Middle frontal gyrus (tissue), 1 donor: ENCODE measurements around the gene TRPV4.
"Not testable (repeated sequence)": the region's sequence is repeated elsewhere in the genome, so short reads cannot be mapped to it uniquely, and the experiment has no call there.

Experiments
- DNase-seq: peaks from one replicate; pipeline ENCODE4 v3.0.0-alpha.2; 2015; ENCODE audit warnings: low spot score; ENCODE audit errors: extremely low spot score

TRPV4 gene

DNA sequence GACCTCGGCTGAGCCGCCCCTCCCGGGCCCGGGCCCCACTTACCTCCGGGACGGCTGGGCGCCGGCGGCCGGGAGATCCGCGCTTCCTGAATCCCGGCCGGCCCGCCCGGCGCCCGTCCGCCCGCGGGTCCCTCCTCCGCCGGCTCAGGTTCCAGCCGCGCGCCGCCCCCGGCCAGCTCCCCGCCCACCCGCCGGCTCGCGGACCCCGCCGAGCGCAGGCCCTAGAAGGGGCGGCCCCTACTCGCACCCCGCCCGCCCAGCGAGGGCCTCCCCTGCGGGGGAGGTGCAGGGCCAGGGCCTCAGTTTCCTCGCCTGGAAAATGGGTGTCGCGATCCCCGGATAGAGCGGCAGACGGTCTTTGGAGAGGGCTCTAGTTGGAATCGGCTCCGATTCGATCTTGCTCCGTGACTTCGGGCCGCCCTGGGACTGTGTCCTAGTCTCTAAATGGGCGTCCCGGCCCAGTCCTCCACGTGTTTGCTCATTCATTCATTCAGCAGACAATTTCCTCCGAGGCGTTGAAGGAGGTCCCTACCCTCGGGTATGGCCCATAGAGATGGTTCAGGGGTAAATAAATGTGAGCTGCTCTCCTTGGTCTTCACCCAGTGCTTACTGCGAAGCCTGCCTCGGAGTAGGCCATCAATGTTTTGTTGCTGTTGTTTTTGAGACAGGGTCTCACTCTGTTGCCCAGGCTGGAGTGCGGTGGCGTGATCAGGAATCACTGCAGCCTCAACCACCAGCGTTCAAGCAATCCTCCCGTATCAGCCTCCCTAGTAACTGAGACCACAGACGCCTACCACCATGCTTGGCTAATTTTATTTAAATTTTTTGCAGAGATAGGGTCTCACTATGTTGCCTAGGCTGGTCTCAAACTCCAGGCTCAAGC, at the start of gene TRPV4:
TSS of gene TRPV4 (minus strand) at position 92 of the 883 bp plus-strand sequence. CDS start 18,602 bp downstream, outside the sequence.
- no peak for DNase-seq

DNA sequence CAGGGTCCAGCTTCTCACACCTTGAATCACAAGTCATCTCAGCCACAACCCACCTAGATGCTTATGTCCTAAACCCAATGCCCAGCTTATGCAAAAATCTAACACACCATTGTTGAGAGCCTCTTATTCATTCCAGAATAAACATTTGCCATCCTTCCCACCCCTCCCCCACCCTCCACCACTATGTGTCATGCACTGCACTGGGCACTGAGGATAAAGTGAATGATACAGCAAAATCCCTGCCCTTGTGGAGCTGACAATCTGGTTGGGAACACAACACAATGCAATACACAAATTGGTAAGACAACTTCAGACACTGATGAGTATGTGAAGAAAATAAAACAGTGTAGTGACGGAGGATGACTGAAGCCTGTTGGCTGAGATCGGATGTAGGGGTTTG, 48.6 kb upstream of the TRPV4 start:
- no peak for DNase-seq

DNA sequence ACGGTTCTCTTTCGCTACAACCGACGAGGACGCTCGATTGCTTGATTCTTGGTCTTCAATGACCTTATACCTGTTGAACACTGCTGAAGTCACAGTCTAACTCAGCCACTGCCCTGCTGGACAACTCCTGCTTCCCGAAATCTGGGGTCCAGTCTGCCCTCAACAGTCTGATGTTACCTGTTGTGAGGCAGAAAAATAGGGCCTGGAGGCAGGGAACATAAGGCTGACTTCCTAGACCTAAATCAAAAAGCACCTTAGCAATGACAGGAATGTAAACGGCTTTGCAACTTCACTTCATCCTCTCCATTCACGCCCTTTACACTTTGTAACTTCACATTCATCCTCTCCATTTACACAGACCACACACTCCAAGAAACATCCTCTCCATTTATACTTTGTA, 47.7 kb upstream of the TRPV4 start:
- DNase-seq = no peak

DNA sequence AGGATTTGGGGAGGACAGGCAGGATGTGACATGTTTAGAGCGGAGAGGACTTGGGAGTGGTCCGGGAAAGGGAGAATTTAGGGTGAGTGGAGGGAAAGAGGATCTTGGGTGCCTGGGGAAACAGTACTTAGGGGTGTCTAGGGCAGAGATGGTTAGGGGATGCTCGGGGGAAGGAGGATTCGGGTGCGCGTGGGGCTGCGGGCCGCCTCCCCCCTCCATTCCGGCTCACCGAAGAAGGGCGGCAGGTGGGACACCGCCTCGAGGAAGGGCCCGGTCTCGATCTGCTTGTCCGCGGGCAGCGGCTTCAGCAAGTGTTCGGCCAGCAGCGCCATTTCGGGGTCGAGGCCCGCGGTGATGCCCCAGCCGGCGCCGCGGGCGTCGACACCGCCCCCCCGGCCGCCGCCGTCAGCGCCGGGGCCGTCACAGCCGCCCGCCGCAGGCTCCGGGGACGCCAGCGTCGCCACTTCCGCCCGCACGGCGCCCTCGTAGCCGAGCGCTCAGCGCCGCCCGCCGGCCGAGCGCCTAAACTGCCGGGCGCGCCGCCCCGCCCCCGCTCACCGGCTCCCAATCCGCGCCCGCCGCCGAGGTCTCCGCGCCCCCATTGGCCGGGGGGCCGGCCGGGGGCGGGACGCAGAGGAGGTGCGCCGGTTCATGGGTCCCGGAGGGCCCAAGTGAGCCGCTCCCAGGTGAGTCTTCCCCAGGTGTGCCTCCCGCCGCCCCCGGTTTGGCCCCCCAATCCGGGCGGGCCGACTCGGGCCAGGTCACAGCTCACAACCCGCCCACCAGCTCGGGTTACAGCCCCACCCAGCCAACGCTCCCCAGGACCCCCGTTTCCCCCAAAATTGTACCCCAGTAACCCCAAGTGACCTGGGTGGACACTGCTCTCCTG, 47.1 kb upstream of the TRPV4 start, which contains the start of gene GLTP:
TSS of gene GLTP (minus strand) at position 499 of the 889 bp plus-strand sequence. CDS start at position 332, 167 bp downstream.
- DNase-seq = peak; percentile 88

DNA sequence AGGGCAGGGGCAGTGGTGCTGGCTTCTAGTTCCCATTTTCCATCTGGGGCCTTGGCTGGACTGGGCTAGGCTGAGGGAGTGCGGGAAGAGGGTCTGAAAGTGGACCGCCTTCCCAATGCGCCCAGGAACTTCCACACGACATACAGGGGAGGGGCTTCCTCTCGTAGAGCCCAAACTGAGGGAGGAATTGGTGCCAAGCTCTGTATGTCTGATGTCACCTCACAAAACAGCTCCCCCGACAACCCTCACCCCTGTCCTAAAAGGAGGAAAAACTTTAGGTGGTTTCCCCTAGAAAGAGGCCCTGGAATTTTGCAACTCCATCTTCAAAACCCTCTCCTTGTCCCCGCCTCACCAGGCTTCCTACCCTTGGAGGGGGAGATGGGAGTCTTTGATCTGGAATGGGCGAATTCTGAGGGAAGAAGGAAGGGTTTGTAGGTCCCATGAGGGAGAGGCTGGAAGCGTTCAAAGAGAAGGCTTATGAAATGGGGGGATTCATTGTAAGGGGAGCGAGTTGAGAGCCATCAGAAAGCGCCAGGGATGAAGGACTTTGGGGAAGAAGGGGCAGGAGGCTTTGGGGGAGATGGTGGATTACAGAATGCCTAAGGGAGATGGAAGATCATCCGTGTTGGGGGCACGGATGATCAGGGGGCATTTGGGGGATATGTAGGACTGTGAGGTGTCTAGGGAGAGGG, 46.3 kb upstream of the TRPV4 start:
- no peak for DNase-seq

DNA sequence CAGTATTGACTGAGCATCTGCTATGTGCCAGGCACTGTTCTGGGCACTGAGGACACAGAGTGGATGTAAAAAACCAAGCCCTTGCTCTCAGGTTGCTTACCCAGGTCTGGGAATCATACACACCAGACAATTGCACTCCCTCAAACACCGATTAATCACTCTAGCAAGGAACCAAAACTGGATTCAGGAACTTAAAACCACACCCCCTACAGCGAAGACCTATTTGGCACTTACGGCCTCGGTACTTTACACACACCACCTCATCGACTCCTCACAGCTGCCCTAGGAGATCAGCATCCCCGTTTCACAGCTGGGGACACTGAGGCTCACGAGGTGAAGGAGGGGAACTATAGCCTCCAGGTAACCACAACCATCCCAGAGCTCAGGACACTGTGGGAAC, 45.6 kb upstream of the TRPV4 start:
- DNase-seq = no peak

DNA sequence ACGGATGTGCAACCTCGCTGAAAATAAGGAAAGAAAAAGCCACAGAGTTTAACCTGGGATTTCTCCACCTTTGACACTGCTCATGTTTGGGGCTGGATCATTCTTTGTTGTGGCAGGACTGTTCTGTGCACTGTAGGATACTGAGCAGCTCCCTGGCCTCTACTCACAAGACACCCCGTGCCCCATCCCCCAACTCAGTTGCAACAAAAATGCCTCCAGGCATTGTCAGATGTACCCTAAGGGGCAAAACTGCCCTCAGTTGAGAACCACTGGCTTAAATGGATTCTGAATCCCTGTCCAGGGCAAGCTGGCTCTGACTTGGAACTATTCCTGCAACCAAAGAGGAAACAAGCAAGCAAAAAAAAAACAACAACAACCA, 45.0 kb upstream of the TRPV4 start:
- no peak for DNase-seq

DNA sequence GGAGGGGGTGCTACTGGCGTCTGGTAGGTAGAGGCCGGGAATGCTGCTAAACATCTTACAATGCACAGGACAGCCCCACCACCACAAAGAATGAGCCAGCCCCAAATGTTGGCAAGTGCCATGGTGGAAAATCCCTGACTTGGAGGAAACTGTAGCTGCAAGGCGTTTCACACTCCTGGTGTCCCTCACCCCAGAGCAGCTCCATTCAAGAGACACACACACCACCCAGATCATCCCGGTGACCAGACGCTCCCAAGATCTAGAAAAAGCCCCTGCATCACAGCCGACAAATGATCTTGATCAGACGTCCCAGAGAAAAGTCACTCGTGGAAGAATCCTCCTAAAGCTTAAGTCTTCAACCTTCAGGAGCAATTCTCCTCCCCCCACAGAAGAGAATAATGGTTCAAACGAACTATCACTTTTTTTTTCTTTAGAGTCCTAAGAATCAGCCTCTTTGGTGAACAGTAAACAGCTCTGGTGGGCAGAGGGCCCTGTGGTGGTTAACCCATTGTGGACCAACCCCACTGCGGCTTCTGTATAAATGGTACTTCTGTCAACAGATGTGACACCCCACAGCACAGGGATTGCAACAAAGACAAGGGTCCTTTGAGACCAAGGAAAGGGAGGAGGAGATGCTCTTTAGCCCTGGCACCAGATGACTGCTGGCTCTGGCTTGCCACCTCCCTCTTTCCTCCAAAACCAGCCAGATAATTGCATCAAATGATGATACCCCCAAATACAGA, 44.5 kb upstream of the TRPV4 start:
- no peak for DNase-seq

DNA sequence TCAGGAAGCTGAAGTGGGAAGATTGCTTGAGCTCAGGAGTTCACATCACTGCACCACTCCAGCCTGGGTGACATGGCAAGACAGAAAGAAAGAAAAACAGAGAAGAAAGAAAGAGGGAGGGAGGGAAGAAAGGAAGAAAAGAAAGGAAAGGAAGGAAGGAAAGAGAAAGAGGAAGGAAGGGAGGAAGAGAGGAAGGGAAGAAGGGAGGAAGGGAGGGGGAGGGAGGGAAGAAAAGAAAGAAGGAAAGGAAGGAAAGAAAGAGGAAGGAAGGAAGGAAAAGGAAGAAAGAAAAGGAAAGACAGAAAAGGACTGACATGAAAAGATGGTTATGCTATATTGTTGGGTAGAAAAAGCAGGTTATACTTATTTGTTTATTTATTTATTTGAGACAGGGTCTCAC, 43.2 kb upstream of the TRPV4 start:
- no peak for DNase-seq

DNA sequence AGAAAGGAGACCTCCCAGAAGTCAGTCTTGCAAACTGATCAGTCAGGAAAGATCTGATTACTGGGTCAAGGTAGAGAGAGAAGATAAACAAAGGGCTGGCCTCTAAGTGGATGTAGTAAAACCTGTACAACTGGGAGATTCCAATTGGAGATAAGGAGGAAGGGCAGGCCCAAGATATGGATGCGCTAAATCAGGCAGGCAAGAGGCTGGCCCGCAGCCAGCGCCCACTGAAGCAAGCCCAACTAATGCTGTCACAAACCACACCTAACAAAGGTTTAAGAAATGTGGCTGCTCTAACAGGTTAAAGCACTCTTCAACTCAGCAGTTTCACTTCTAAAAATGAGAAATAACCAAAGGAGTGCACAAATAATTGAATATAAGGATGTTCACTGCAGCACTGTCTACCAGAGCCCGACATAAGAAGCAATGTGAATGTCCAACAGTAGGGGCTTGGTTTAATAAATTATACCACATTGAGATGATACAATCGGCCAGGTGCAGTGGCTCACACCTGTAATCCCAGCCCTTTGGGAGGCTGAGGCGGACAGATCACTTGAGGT, 42.5 kb upstream of the TRPV4 start:
- no peak for DNase-seq

DNA sequence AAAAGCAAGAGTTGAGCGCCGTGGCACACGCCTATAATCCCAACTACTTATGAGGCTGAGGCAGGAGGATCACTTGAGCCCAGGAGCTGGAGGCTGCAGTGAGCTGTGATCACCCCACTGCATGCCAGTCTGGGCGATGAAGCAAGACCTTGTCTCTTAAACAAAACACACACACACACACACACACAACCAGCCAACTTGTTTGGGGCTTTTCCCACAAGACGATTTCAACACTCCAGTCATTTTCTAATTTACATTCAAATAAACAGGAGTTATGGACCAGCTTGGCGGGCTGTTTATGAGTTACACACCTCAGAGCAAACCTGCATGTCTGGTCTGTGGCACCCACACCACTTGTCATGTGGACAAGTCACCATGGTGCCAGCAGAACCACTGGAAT, 40.5 kb upstream of the TRPV4 start:
- no peak for DNase-seq

DNA sequence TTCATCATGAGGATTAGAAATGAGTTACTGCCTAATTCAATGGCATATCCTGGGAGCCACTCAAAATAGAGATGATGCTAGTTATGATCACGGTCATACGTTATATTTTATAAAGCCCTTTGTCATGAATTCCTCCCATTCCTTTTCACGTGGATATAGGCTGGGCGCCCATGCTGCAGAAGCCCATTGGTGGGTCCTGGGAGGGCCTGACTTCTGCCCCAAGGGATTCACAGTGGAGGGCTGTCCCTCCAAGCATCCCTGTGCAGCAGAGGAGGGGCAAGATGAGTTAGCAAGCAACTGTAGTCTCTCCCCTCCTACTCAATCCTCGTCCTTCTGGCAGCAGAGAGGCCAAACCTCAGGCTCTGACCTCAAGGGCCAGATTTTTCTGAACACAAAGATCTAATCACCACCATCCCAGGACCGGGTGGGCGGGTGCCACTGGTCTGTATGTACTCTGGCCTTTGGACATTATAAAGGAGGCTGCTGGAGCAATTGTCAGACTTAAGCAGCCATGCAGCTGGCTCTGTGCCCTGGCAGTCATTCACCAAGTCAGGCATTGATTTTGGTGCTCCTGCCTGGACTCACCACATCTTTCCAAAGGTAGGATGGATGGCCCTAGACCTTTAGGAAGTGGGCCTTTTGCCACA, 38.6 kb upstream of the TRPV4 start:
- DNase-seq = no peak

DNA sequence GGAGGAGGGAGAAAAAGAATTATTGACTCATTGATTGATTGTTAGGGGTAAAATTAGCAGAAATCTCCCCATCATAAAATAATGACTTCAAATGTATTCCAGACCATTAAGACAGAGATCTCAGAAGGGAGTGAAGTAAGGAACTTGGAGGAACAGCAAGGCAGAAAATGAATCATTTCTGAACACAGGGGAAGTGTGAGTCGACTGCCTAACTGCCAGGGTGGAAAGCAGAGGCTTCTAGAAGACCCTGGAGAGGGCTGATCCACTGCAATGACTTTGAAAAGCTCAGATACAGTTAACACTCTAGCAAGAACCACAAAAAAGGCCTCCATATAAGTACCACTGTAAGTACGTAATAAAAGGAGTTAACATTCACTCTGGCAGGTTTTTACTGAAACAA, 37.5 kb upstream of the TRPV4 start:
- no peak for DNase-seq

DNA sequence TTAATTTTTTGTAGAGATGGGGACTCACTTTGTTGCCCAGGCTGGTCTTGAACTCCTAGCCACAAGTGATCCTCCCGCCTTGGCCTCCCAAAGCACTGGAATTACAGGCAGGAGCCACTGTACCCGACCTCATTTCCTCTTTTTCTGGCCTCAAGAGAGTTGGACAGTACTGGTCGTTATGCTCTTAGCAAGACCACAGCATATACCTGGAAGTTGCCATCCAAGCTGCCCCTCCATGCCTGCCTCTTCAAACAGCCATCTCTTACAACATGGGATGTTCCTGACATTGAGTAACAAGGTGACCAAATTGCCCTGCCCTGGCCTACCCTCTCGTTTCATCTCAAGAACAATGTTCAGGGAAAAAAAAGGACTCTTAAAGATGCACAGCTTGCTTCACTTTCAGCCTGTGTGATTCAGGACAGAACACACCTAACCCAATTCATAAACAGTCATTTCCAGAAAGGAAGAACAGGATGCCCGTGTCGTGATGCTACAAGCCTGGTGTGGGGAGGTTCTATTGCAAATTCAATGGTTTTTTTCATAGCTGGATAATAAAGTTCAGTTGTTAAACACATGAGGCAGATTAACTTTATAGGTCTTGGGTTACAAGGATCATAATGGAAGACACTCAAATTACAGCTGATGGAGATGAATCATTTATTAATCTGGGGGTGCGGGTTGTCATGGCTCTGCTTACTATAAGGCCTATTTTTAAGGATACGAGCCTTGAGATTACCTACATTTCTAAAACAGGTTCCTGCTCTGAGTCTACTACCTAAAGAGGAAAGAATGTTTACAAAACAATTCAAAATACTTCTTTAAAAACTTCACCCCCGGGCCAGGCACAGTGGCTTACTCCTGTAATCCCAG, 35.2 kb upstream of the TRPV4 start:
- no peak for DNase-seq

DNA sequence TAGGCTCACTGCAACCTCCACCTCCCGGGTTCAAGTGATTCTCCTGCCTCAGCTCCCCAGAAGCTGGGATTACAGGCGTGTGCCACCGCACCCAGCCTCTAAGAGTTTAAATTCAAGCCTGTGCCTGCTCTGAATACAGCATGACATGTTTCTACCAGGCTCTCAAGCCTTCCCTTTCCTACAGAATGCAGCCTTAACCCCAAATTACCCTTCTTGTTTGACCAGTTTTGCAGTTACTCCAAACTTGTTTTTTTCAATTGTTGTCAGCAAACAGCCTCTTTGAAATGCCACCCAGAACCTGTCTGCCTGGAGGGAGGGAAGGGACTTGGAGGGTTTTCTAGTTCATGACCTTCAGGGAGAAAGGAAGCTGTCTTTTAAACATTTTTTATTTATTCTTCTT, 31.7 kb upstream of the TRPV4 start:
- DNase-seq = no peak

DNA sequence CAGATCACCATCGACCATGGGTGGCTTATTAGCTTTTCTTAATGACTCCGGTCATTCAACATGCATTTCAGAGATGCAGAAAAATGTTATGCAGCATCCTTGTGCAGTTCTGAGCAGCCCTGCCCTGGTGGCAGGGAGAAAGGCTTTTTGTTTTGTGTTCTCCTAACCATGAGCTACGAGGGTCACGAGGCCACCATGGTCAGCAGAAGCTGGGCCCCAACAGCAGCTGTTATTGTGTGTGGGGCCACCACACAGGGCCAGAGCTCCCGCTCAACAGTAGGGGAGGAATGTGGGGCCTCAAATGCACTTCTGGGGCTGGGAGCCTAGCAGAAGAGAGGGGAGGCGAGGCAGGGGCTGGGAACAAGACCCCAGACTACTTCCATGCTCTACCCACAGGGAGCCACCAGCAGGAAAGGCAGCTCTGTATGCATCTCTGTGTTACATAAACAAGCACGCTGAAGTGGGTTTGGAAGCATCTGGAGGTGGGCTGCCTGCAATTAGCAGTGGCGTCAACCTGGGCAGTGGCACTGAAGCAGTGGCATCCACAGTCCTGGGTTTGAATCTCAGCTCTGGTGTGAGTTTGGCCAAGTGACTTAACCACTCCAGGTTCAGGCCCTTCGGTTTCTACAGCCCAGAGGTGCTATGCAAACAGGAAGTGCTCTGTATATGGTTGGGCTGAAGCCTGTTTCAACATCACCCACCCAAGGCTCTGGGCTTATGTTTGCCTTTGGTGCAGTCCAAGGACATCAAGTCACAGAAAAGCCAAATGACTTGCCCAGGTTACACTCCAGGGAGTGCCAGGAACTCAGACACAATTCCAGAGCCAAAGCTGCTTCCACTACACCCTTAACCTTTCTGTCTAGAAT, 30.9 kb upstream of the TRPV4 start:
- peak; percentile 80 for DNase-seq

DNA sequence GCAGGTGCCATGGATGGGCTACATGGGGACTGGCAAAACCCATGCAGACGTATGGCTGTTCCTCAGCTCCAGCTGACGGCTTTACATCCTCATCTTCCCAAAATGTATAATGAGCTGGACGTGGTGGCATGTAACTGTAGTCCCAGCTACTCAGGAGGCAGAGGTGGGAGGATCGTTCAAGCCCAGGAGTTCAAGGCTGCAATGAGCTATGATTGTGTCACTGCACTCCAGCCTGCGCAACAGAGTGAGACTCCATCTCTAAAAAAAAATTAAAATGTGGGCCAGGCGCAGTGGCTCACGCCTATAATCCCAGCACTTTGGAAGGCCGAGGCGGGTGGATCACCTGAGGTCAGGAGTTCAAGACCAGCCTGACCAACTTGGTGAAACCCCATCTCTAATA, 29.3 kb upstream of the TRPV4 start:
- DNase-seq = not testable (repeated sequence)

DNA sequence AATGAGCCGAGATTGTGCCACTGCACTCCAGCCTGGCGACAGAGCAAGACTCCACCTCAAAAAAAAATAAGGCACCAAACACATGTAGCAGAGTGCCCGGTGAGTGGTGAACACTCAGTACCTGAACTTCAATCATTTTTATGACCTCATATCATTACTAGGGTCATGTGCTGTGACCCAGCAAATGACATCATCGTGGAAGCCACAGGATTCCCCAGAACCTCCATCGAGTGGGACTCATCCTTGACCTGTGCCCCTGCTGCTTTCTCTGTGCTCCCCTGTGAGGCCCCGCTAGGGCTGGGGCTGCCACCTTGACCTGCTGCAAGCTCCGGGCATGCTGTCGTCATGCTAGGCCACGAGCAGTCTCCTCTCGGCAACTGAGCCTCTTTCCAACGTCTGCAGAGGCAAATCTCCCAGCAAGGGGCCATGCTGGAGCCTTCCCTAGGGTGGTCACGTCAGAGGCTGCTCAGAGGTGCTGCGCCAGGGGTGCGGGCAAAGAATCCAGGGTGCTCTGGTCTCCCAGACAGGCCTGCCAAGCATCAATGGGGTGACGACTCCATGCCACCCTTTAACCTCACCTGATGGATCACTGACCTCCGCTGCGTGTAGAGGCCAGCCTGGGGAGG, 28.6 kb upstream of the TRPV4 start:
- DNase-seq = no peak
